ENCODE data around the gene ZDHHC12.

The ZDHHC12 gene

GRCh38 chr9:128729766-128730517 lies 6.0 kb upstream of the ZDHHC12 start:
- no peak for DNase-seq (ENCODE audit: low spot score)

GRCh38 chr9:128729302-128729701 lies 5.4 kb upstream of the ZDHHC12 start:
- no peak for DNase-seq (ENCODE audit: low spot score)

- DNase-seq (ENCODE audit: low spot score): no peak
These were observed 4.4 kb upstream of the ZDHHC12 start for GRCh38 chr9:128728298-128728697.

- DNase-seq (ENCODE audit: low spot score): no peak
These were observed 3.8 kb upstream of the ZDHHC12 start for GRCh38 chr9:128727640-128728248.

- DNase-seq (ENCODE audit: low spot score): peak; percentile 59
These were observed 851 bp upstream of the ZDHHC12 start for GRCh38 chr9:128724744-128725211.

GRCh38 chr9:128723352-128723865 lies 518 bp downstream of the ZDHHC12 start:
- no peak for DNase-seq (ENCODE audit: low spot score)

- no peak for DNase-seq (ENCODE audit: low spot score)
These were observed 1.3 kb downstream of the ZDHHC12 start for GRCh38 chr9:128722380-128723351.

GRCh38 chr9:128721487-128722010 lies 2.4 kb downstream of the ZDHHC12 start:
- DNase-seq (ENCODE audit: low spot score): no peak

GRCh38 chr9:128720841-128721486 lies 3.0 kb downstream of the ZDHHC12 start:
- no peak for DNase-seq (ENCODE audit: low spot score)

GRCh38 chr9:128719919-128720605 lies 3.9 kb downstream of the ZDHHC12 start:
- no peak for DNase-seq (ENCODE audit: low spot score)

- no peak for DNase-seq (ENCODE audit: low spot score)
These were observed 5.5 kb downstream of the ZDHHC12 start for GRCh38 chr9:128718475-128718874.

- no peak for DNase-seq (ENCODE audit: low spot score)
These were observed 5.9 kb downstream of the ZDHHC12 start for GRCh38 chr9:128718047-128718446.

GRCh38 chr9:128716581-128717254 lies 7.2 kb downstream of the ZDHHC12 start:
- no peak for DNase-seq (ENCODE audit: low spot score)

- DNase-seq (ENCODE audit: low spot score): no peak
These were observed 8.5 kb downstream of the ZDHHC12 start for GRCh38 chr9:128715436-128715750.

- DNase-seq (ENCODE audit: low spot score): no peak
These were observed 9.1 kb downstream of the ZDHHC12 start for GRCh38 chr9:128714586-128715435.

GRCh38 chr9:128713941-128714573 lies 9.9 kb downstream of the ZDHHC12 start:
- DNase-seq (ENCODE audit: low spot score): no peak

- no peak for DNase-seq (ENCODE audit: low spot score)
These were observed 10.5 kb downstream of the ZDHHC12 start for GRCh38 chr9:128713411-128713780.

GRCh38 chr9:128712451-128713410 lies 11.2 kb downstream of the ZDHHC12 start:
- no peak for DNase-seq (ENCODE audit: low spot score)

Data from hematopoietic multipotent progenitor cell treated with erythropoietin and hydrocortisone succinate and interleukin-3 and kit ligand, for 15 days (in vitro differentiated cells).